A673 (cell line): ENCODE measurements around the gene SH3D21. TPM values are rescaled to one million over a fixed set of nuclear protein-coding genes. Genes with fewer than 3 reads are reported as not detected.

ENCODE experiments used
- BruUV-seq: library from RNA; stranded (reverse); fragments of 400-500 nt; replicated peaks from 2 replicates; lab custom pipeline; 2021; lab: Mats Ljungman, UMichigan
- CTCF ChIA-PET: fragments of 300-600 bp; sonication (Branson Sonifier 250); formaldehyde crosslinking; loops from one replicate; lab custom pipeline; 2022; ENCODE audit warnings: antibody characterized with exemption; lab: Charles Lee
- POLR2A ChIA-PET: fragments of 300-600 bp; sonication (Branson Sonifier 250); formaldehyde crosslinking; loops from one replicate; lab custom pipeline; 2022; ENCODE audit warnings: antibody characterized with exemption; ENCODE audit not compliant: low non-redundant PET; lab: Charles Lee
- DNase-seq: peaks from one replicate; pipeline ENCODE4 v3.0.0-alpha.2; 2015; ENCODE audit warnings: low spot score
- H3K27ac ChIP-seq: fragments of 200-600 bp; sonication (generic); 2 replicates; pipeline ENCODE4 v1.5.1; 2016; ENCODE audit warnings: mixed run types, low read depth, mild to moderate bottlenecking, mixed read lengths, antibody characterized with exemption, low read length; ENCODE audit not compliant: poor library complexity, severe bottlenecking
- H3K27me3 ChIP-seq: fragments of 200-600 bp; sonication (generic); replicated peaks from 2 replicates; pipeline ENCODE4 v1.6.1; 2017; ENCODE audit warnings: mixed run types, low read depth, mild to moderate bottlenecking, mixed read lengths, antibody characterized with exemption, low read length; ENCODE audit not compliant: insufficient read depth, poor library complexity
- H3K36me3 ChIP-seq: fragments of 200-600 bp; sonication (generic); 2 replicates; pipeline ENCODE4 v1.6.1; 2016; ENCODE audit warnings: mixed run types, mild to moderate bottlenecking, mixed read lengths, antibody characterized with exemption, low read length; ENCODE audit not compliant: insufficient read depth, poor library complexity, severe bottlenecking
- H3K4me1 ChIP-seq: fragments of 200-600 bp; sonication (generic); 2 replicates; pipeline ENCODE4 v1.6.1; 2017; ENCODE audit warnings: mixed run types, mild to moderate bottlenecking, mixed read lengths, antibody characterized with exemption, low read length; ENCODE audit not compliant: insufficient read depth, poor library complexity, severe bottlenecking
- H3K4me3 ChIP-seq: fragments of 200-600 bp; sonication (generic); 2 replicates; pipeline ENCODE4 v1.5.1; 2016; ENCODE audit warnings: low read depth, mixed run types, mild to moderate bottlenecking, mixed read lengths, low read length; ENCODE audit not compliant: poor library complexity, severe bottlenecking
- H3K9me3 ChIP-seq: fragments of 200-600 bp; sonication (generic); 2 replicates; pipeline ENCODE4 v1.6.1; 2016; ENCODE audit warnings: mixed run types, low read depth, mild to moderate bottlenecking, mixed read lengths, antibody characterized with exemption, low read length; ENCODE audit not compliant: poor library complexity, severe bottlenecking
- CTCF ChIP-seq: fragments of 300-800, 200-600 bp; sonication (generic); conservative IDR thresholded peaks from 2 replicates; pipeline ENCODE4 v1.5.1; 2017; ENCODE audit warnings: low read depth, mild to moderate bottlenecking, antibody characterized with exemption, low read length, moderate library complexity, mixed read lengths
- EZH2 ChIP-seq: fragments of 200-600 bp; sonication (generic); IDR thresholded peaks from 2 replicates; pipeline ENCODE4 v1.6.1; 2017; ENCODE audit warnings: borderline replicate concordance, low read depth, mild to moderate bottlenecking, mixed read lengths, antibody characterized with exemption, low read length; ENCODE audit not compliant: poor library complexity, severe bottlenecking
- intact Hi-C: fragments of 100-400 bp; cut with micrococcal nuclease; formaldehyde crosslinking; loops from one replicate; pipeline ENCODE4 v1.10.0; 2022; ENCODE audit not compliant: unreplicated experiment
- total RNA-seq: library from RNA; stranded (reverse); gene quantifications from 2 replicates; pipeline ENCODE4 v1.2.3, GENCODE V29; 2021

SH3D21 gene
- total RNA-seq, 1 experiment from 2014 or later, result 2.9 TPM

- peaks cover 9% of the 10 kb centered on the region for H3K4me1 ChIP-seq
- no peak overlapping the region for H3K27ac ChIP-seq
- DNase-seq, result no peak
- ChIA-PET CTCF (interaction anchor here (0.7 kb wide), 1 partner anchor 199 kb away, joined by 5 read pairs; no protein-coding TSS in a partner anchor), POLR2A (no interaction called here)
- no peaks in the 10 kb centered on the region for H3K9me3 ChIP-seq
- H3K4me3 ChIP-seq, result no peak overlapping the region
- TF ChIP-seq EZH2 (no peak), CTCF (no peak)
- intact Hi-C loops, result no loop called here
- no peaks in the 10 kb centered on the region for H3K27me3 ChIP-seq
- no TSS peak for BruUV-seq
- H3K36me3 ChIP-seq, result peaks cover 78% of the 10 kb centered on the region
Measured at GRCh38 chr1:36298640-36299039, 7.5 kb upstream of the SH3D21 start.

GRCh38 chr1:36300526-36300925, 5.6 kb upstream of the SH3D21 start:
- peaks cover 9% of the 10 kb centered on the region for H3K4me1 ChIP-seq
- H3K27ac ChIP-seq, result no peak overlapping the region
- no peak overlapping the region for H3K4me3 ChIP-seq
- no peaks in the 10 kb centered on the region for H3K27me3 ChIP-seq
- TF ChIP-seq CTCF, result no peak
- no peak for TF ChIP-seq EZH2
- H3K9me3 ChIP-seq, result no peaks in the 10 kb centered on the region
- no peak for DNase-seq
- H3K36me3 ChIP-seq, result peaks cover 73% of the 10 kb centered on the region
- ChIA-PET POLR2A (interaction anchor here (0.6 kb wide), 1 partner anchor 88 kb away, joined by 3 read pairs; no protein-coding TSS in a partner anchor), CTCF (interaction anchor here (0.5 to 1.8 kb wide), 9 partner anchors 8 to 151 kb away, joined by 3 to 7 read pairs (median 4); partner anchors contain the start of genes THRAP3 and TRAPPC3)
- no TSS peak for BruUV-seq
- intact Hi-C loops, result loop anchor here (10.0 kb wide), 1 partner anchor 124 kb away; no protein-coding TSS in a partner anchor

GRCh38 chr1:36301220-36301619, 4.9 kb upstream of the SH3D21 start:
- BruUV-seq, result no TSS peak
- TF ChIP-seq CTCF (no peak), EZH2 (no peak)
- Histone ChIP-seq H3K36me3 (peaks cover 69% of the 10 kb centered on the region), H3K9me3 (no peaks in the 10 kb centered on the region), H3K27ac (peak overlapping the region; percentile 34), H3K4me3 (no peak overlapping the region), H3K4me1 (peaks cover 9% of the 10 kb centered on the region), H3K27me3 (no peaks in the 10 kb centered on the region)
- POLR2A ChIA-PET, result no interaction called here
- DNase-seq, result no peak
- intact Hi-C loops, result loop anchor here (10.0 kb wide), 1 partner anchor 124 kb away; no protein-coding TSS in a partner anchor
- CTCF ChIA-PET, result no interaction called here
